HepG2 (cell line): ENCODE data around the gene GNG7. TPM values are rescaled to one million over a fixed set of nuclear protein-coding genes. Genes with fewer than 3 reads are reported as not detected.

Experiments
- HMGXB3 ChIP-seq: sonication (generic); formaldehyde crosslinking; IDR thresholded peaks from 2 replicates; pipeline ENCODE4 v1.4.0; 2020; ENCODE audit warnings: missing genetic modification reagents, borderline replicate concordance
- HOXA3 ChIP-seq: sonication (generic); formaldehyde crosslinking; IDR thresholded peaks from 2 replicates; pipeline ENCODE4 v1.5.0; 2020; ENCODE audit warnings: missing genetic modification reagents
- IKZF4 ChIP-seq: sonication (generic); formaldehyde crosslinking; IDR thresholded peaks from 2 replicates; pipeline ENCODE4 v1.5.1; 2020; ENCODE audit warnings: borderline replicate concordance, mild to moderate bottlenecking, low read depth, missing genetic modification reagents; ENCODE audit errors: not compliant biosample characterization
- KMT2B ChIP-seq: IDR thresholded peaks from 2 replicates; pipeline ENCODE4 v1.6.1; 2016; ENCODE audit warnings: missing genetic modification reagents, missing compliant biosample characterization
- MAX ChIP-seq: IDR thresholded peaks from 2 replicates; pipeline ENCODE4 v1.6.1; 2012; ENCODE audit warnings: inconsistent platforms
- MIER2 ChIP-seq: IDR thresholded peaks from 2 replicates; pipeline ENCODE4 v1.6.1; 2016; ENCODE audit warnings: missing biosample characterization, missing genetic modification reagents
- REL ChIP-seq: sonication (generic); formaldehyde crosslinking; conservative IDR thresholded peaks from 2 replicates; pipeline ENCODE4 v1.8.0; 2022; ENCODE audit warnings: mild to moderate bottlenecking, missing genetic modification reagents, moderate library complexity
- U2AF2 ChIP-seq: fragments of 200-400 bp; formaldehyde crosslinking; IDR thresholded peaks from 2 replicates; pipeline ENCODE4 v1.6.1; 2017; ENCODE audit warnings: low read depth, mild to moderate bottlenecking, low read length
- ZBTB37 ChIP-seq: sonication (generic); formaldehyde crosslinking; IDR thresholded peaks from 2 replicates; pipeline ENCODE4 v1.4.0; 2020; ENCODE audit warnings: mild to moderate bottlenecking, missing genetic modification reagents
- ZBTB4 ChIP-seq: sonication (generic); formaldehyde crosslinking; IDR thresholded peaks from 2 replicates; pipeline ENCODE4 v1.4.0; 2020; ENCODE audit warnings: missing genetic modification reagents, mild to moderate bottlenecking, borderline replicate concordance
- ZMYM3 ChIP-seq: sonication (generic); formaldehyde crosslinking; IDR thresholded peaks from 2 replicates; pipeline ENCODE4 v1.5.1; 2020; ENCODE audit warnings: mild to moderate bottlenecking, missing genetic modification reagents
- ZNF276 ChIP-seq: sonication (generic); formaldehyde crosslinking; IDR thresholded peaks from 2 replicates; pipeline ENCODE4 v1.4.0; 2020; ENCODE audit warnings: mild to moderate bottlenecking, low read depth, missing genetic modification reagents
- ZNF30 ChIP-seq: sonication (generic); formaldehyde crosslinking; IDR thresholded peaks from 2 replicates; pipeline ENCODE4 v1.5.0; 2020; ENCODE audit warnings: mild to moderate bottlenecking, missing genetic modification reagents
- ZNF414 ChIP-seq: sonication (generic); formaldehyde crosslinking; IDR thresholded peaks from 2 replicates; pipeline ENCODE4 v1.5.0; 2020; ENCODE audit warnings: missing genetic modification reagents
- ZNF563 ChIP-seq: sonication (generic); formaldehyde crosslinking; IDR thresholded peaks from 2 replicates; pipeline ENCODE4 v1.8.0; 2022; ENCODE audit warnings: mild to moderate bottlenecking, moderate library complexity, missing genetic modification reagents
- ZNF567 ChIP-seq: sonication (generic); formaldehyde crosslinking; IDR thresholded peaks from 2 replicates; pipeline ENCODE4 v1.8.1; 2023; ENCODE audit warnings: mild to moderate bottlenecking, missing genetic modification reagents, borderline replicate concordance
- ZNF775 ChIP-seq: sonication (generic); formaldehyde crosslinking; IDR thresholded peaks from 2 replicates; pipeline ENCODE4 v1.4.0; 2020; ENCODE audit warnings: missing genetic modification reagents, mild to moderate bottlenecking, moderate library complexity, borderline replicate concordance
- ZNF816 ChIP-seq: sonication (generic); formaldehyde crosslinking; IDR thresholded peaks from 2 replicates; pipeline ENCODE4 v1.8.0; 2022; ENCODE audit warnings: missing genetic modification reagents, mild to moderate bottlenecking, borderline replicate concordance
- polyA plus RNA-seq, 8 experiments: library from polyadenylated mRNA; depleted of rRNA in 3 of 8; stranded (reverse) in 7 of 8; unstranded in 1 of 8; fragments of >200 nt; fragmentation: Illumina TruSeq in 4 of 8; extraction: Trizol in 4 of 8; gene quantifications; 2 replicates each; pipeline versions ENCODE4 v1.2.1 to v1.2.3, GENCODE V29; 2011 to 2016; ENCODE audit warnings: low read depth in 4 of 8, missing spikeins in 1 of 8, mixed read lengths in 1 of 8; ENCODE audit not compliant: insufficient read depth in 1 of 8
- total RNA-seq, 5 experiments: library from RNA; depleted of rRNA; stranded (reverse); fragments of >200 nt; fragmentation: Illumina TruSeq; extraction: Trizol; gene quantifications; 2 replicates each; pipeline ENCODE4 v1.2.3, GENCODE V29; 2016; ENCODE audit warnings: low read depth in 1 of 5

GNG7 gene
- total and polyA plus RNA-seq, 2 of the 13 experiments (the other 11 are each of a cell fraction or from before 2014, with no cell fraction given), result 1.4 to 3.3 TPM

- TF ChIP-seq HMGXB3 (CRISPR knock-in tag), result no peak
- no peak for TF ChIP-seq MAX
- no peak for TF ChIP-seq IKZF4 (CRISPR knock-in tag)
- TF ChIP-seq ZBTB37 (CRISPR knock-in tag), result no peak
- no peak for TF ChIP-seq U2AF2
- no peak for TF ChIP-seq REL (CRISPR knock-in tag)
- no peak for TF ChIP-seq ZNF775 (CRISPR knock-in tag)
- no peak for TF ChIP-seq ZNF414
- TF ChIP-seq ZNF567 (CRISPR knock-in tag), result no peak
- TF ChIP-seq ZNF30 (CRISPR knock-in tag), result no peak
- TF ChIP-seq HOXA3 (CRISPR knock-in tag), result peak; percentile 51; the same call in 1 of the 2 replicates
- TF ChIP-seq ZNF816 (CRISPR knock-in tag), result no peak
- no peak for TF ChIP-seq ZNF276 (CRISPR knock-in tag)
- no peak for TF ChIP-seq ZMYM3
- no peak for TF ChIP-seq KMT2B (CRISPR knock-in tag)
- no peak for TF ChIP-seq ZBTB4 (CRISPR knock-in tag)
- TF ChIP-seq MIER2 (CRISPR knock-in tag), result no peak
- TF ChIP-seq ZNF563 (CRISPR knock-in tag), result no peak
Measured at GRCh38 chr19:2703691-2704216, 1.3 kb upstream of the GNG7 start (continued).
